A549 (cell line): ENCODE results near the gene SOX10. TPM values are rescaled to one million over a fixed set of nuclear protein-coding genes. Genes with fewer than 3 reads are reported as not detected.

ENCODE experiments used
- ATAC-seq, 2 experiments: fragments of 200-7000 bp in 1 of 2; fragments of >200 bp in 1 of 2; cut with Nextera tagmentation in 1 of 2; cut with Tn5 transposase in 1 of 2; 3 replicates each; pipeline versions ENCODE4 v1.8.0 to v1.9.1; 2018 to 2020; ENCODE audit warnings: mild to moderate bottlenecking in 1 of 2, moderate library complexity in 1 of 2
- CTCF ChIA-PET: fragments of 300-600 bp; sonication (Branson Sonifier 250); formaldehyde crosslinking; extraction: SDS; loops from one replicate; lab custom pipeline; 2021; ENCODE audit warnings: antibody characterized with exemption, inconsistent platforms; lab: Yijun Ruan, JAX
- POLR2A ChIA-PET: fragments of 350-600 bp; formaldehyde crosslinking; extraction: SDS; loops from one replicate; lab custom pipeline; 2021; ENCODE audit warnings: antibody characterized with exemption, inconsistent platforms; lab: Yijun Ruan, JAX
- DNase-seq, 2 experiments: peaks; one replicate each; pipeline versions ENCODE4 v3.0.0 to v3.0.0-alpha.2; 2011 to 2016; ENCODE audit warnings: low read depth in 1 of 2, low spot score in 1 of 2
- FAIRE-seq: peaks from 2 replicates; lab custom pipeline; 2011; peaks lifted over from hg19 to GRCh38; lab: Jason Lieb, UNC
- H3K27ac ChIP-seq, 2 experiments: fragments of >200 bp; sonication (Bioruptor Twin); formaldehyde crosslinking; 3 replicates each; pipeline ENCODE4 v1.5.1; 2016 to 2017
- H3K4me1 ChIP-seq: fragments of >200 bp; sonication (Bioruptor Twin); formaldehyde crosslinking; 3 replicates; pipeline ENCODE4 v1.6.1; 2016
- H3K4me2 ChIP-seq: fragments of >200 bp; sonication (Bioruptor Twin); formaldehyde crosslinking; 3 replicates; pipeline ENCODE4 v1.6.1; 2016
- H3K4me3 ChIP-seq: fragments of >200 bp; sonication (Bioruptor Twin); formaldehyde crosslinking; 3 replicates; pipeline ENCODE4 v1.5.1; 2016
- H3K9me3 ChIP-seq: fragments of >200 bp; sonication (Bioruptor Twin); formaldehyde crosslinking; 3 replicates; pipeline ENCODE4 v1.6.1; 2016
- CBX2 ChIP-seq: fragments of 200-600 bp; sonication (generic); IDR thresholded peaks from 2 replicates; pipeline ENCODE4 v1.6.1; 2016; ENCODE audit warnings: low read depth, mild to moderate bottlenecking, borderline replicate concordance
- CEBPB ChIP-seq, 2 experiments: fragments of >200 bp in 1 of 2; sonication (Bioruptor Twin) in 1 of 2; formaldehyde crosslinking in 1 of 2; IDR thresholded peaks; 2 replicates each; pipeline ENCODE4 v1.6.1; 2012 to 2016
- EHF ChIP-seq: fragments of 250-450 bp; sonication (Bioruptor Pico); IDR thresholded peaks from 2 replicates; pipeline ENCODE4 v1.5.0; 2020; ENCODE audit warnings: mild to moderate bottlenecking
- EHMT2 ChIP-seq: fragments of 200-600 bp; sonication (generic); IDR thresholded peaks from 2 replicates; pipeline ENCODE4 v1.6.1; 2016; ENCODE audit warnings: antibody characterized with exemption, low read depth, mild to moderate bottlenecking, moderate library complexity
- ESRRA ChIP-seq: fragments of 150-350 bp; IDR thresholded peaks from 2 replicates; pipeline ENCODE4 v1.6.1; 2014; ENCODE audit warnings: mild to moderate bottlenecking, low read length, borderline replicate concordance
- FOSL2 ChIP-seq, 2 experiments: fragments of 450-650 bp in 1 of 2; fragments of >200 bp in 1 of 2; sonication (Bioruptor Twin) in 1 of 2; formaldehyde crosslinking; IDR thresholded peaks; 2 replicates each; pipeline versions ENCODE4 v1.5.0 to v1.6.1; 2016 to 2020; ENCODE audit warnings: mild to moderate bottlenecking in 1 of 2, moderate library complexity in 1 of 2
- HEYL ChIP-seq: fragments of 250-450 bp; sonication (Bioruptor Pico); IDR thresholded peaks from 2 replicates; pipeline ENCODE4 v1.8.0; 2021; ENCODE audit warnings: mild to moderate bottlenecking, moderate library complexity
- HOXA7 ChIP-seq: fragments of 250-450 bp; sonication (Bioruptor Pico); IDR thresholded peaks from 2 replicates; pipeline ENCODE4 v1.5.0; 2020; ENCODE audit warnings: mild to moderate bottlenecking, moderate library complexity
- HOXB13 ChIP-seq: fragments of 250-450 bp; sonication (Bioruptor Pico); IDR thresholded peaks from 2 replicates; pipeline ENCODE4 v1.5.0; 2020; ENCODE audit warnings: low read depth, mild to moderate bottlenecking, moderate library complexity
- KDM1A ChIP-seq: fragments of 200-600 bp; sonication (generic); IDR thresholded peaks from 2 replicates; pipeline ENCODE4 v1.6.1; 2016; ENCODE audit warnings: low read depth, mild to moderate bottlenecking
- NPAS2 ChIP-seq: fragments of 250-450 bp; sonication (Bioruptor Pico); IDR thresholded peaks from 2 replicates; pipeline ENCODE4 v1.8.0; 2022; ENCODE audit warnings: mild to moderate bottlenecking, moderate library complexity, borderline replicate concordance
- NR3C1 ChIP-seq: fragments of >200 bp; sonication (Bioruptor Twin); formaldehyde crosslinking; IDR thresholded peaks from 3 replicates; pipeline ENCODE4 v1.6.1; 2017
- POLR2A ChIP-seq: IDR thresholded peaks from 2 replicates; pipeline ENCODE4 v1.6.1; 2012; ENCODE audit warnings: mild to moderate bottlenecking, low read length
- POLR2AphosphoS2 ChIP-seq: conservative IDR thresholded peaks from 2 replicates; pipeline ENCODE4 v1.6.1; 2012; ENCODE audit warnings: low read length, improper control_type of control experiment, inconsistent platforms
- RFX5 ChIP-seq: fragments of 450-650 bp; IDR thresholded peaks from 2 replicates; pipeline ENCODE4 v1.7.1; 2014; ENCODE audit warnings: antibody characterized with exemption, mild to moderate bottlenecking, moderate library complexity
- RNF2 ChIP-seq: fragments of 200-600 bp; sonication (generic); IDR thresholded peaks from 2 replicates; pipeline ENCODE4 v1.6.1; 2016; ENCODE audit warnings: low read depth, mild to moderate bottlenecking, antibody characterized with exemption, moderate library complexity, borderline replicate concordance
- ZNF302 ChIP-seq: fragments of 250-450 bp; sonication (Bioruptor Pico); IDR thresholded peaks from 2 replicates; pipeline ENCODE4 v1.9.0; 2021; ENCODE audit warnings: inconsistent platforms, mild to moderate bottlenecking, moderate library complexity
- ZSCAN20 ChIP-seq: fragments of 250-450 bp; sonication (Bioruptor Pico); IDR thresholded peaks from 2 replicates; pipeline ENCODE4 v1.8.0; 2022; ENCODE audit warnings: mild to moderate bottlenecking, moderate library complexity
- WGBS: methylation state at CpG from one replicate; pipeline ENCODE4 v1.1.6; 2017; ENCODE audit errors: missing lambda C conversion rate; 5-methylcytosine and 5-hydroxymethylcytosine counted together
- polyA plus RNA-seq, 4 experiments: library from polyadenylated mRNA; depleted of rRNA in 3 of 4; stranded (reverse); fragments of >200 nt; fragmentation: RNase III in 1 of 4; extraction: RNeasy Plus Mini Kit Qiagen cat#74134 plus additional on column Dnase treatment in 1 of 4; gene quantifications; 2 replicates in 3 of 4; 3 replicates in 1 of 4; pipeline ENCODE4 v1.2.3, GENCODE V29; 2011 to 2017
- TF ChIP-seq, protein P1 (sequence below): IDR thresholded peaks from 2 replicates; pipeline ENCODE4 v1.6.1; 2012; ENCODE audit warnings: low read depth, borderline replicate concordance
- TF ChIP-seq, protein P2 (sequence below): fragments of >200 bp; sonication (Bioruptor Twin); formaldehyde crosslinking; IDR thresholded peaks from 2 replicates; pipeline ENCODE4 v1.6.1; 2016
- TF ChIP-seq, protein P3 (sequence below): fragments of 200-600 bp; sonication (generic); IDR thresholded peaks from 2 replicates; pipeline ENCODE4 v1.6.1; 2016; ENCODE audit warnings: antibody characterized with exemption, mild to moderate bottlenecking, moderate library complexity
- TF ChIP-seq, protein P4 (sequence below): fragments of 150-350 bp; IDR thresholded peaks from 2 replicates; pipeline ENCODE4 v1.6.1; 2014; ENCODE audit warnings: low read depth, mild to moderate bottlenecking, low read length
- TF ChIP-seq, protein P5 (sequence below): fragments of >200 bp; sonication (Bioruptor Twin); formaldehyde crosslinking; IDR thresholded peaks from 3 replicates; pipeline ENCODE4 v1.5.1; 2016

SOX10 gene
- polyA plus RNA-seq, 2 of the 4 experiments (the other 2 are of a cell fraction): not detected

DNA sequence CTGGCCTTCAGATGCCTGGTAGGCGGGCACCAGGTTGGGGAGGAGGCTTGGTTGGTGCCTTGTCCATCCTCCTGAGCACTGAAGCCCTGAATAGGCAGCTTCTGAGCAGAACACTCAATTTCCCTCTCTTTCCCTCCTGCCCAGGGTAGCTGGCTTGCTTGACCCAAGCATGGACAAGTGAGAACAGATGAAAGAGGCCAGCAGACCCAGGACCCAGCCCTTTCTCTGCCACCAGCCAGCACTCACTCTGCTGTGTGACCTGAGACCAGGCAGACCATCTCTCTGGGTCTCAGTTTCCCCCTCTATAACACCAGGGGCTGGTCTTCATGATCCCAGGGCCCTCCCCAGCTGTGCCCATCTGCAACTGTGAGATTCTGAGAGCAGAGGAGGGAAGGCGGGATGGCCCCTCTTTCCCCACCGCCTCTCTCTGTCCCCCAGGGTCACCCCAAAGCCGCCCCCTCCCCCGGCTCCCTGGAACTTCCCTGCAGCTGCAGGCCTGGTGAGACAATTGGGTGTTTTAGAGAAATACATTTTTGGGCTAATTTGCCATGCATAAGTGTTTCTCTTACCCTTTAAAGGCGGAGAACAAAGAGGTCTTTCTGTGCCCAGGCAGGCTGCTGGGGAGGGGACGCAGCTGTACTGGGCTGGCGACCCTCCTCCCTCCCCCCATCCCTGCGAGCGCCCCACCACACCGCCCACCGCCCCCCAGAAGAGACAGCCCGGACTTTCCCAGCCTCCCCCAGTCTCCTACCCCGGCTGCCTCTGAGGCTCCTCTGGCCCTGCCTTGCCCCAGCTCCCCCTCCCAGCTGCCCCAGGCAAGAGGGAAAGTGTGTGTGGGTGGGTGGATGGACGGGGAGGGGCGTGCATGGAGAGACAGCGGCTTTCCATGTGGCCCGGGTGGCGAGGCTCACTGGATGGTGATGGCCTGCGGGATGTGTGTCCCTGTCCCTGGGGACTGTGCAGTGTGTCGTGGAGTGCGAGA lies 42.1 kb upstream of the SOX10 start:
- Histone ChIP-seq H3K9me3 (no peaks in the 10 kb centered on the region), H3K4me3 (no peak overlapping the region), H3K27ac (no peak overlapping the region), H3K4me2 (no peak overlapping the region), H3K4me1 (no peaks in the 10 kb centered on the region)
- POLR2A ChIA-PET: no interaction called here
- FAIRE-seq (no peak), DNase-seq (no peak), ATAC-seq (peak in 1 of 2 experiments; percentile 28; a peak in 1 of 6 replicates)
- CTCF ChIA-PET: interaction anchor here (1.2 to 2.1 kb wide), 2 partner anchors 11 to 26 kb away, joined by 4 to 12 read pairs; no protein-coding TSS in a partner anchor
- WGBS: 39% methylated on average over 6 of the region's 22 CpGs
- TF ChIP-seq CBX2 (no peak), EHF (CRISPR knock-in tag) (no peak)
- TF ChIP-seq, protein P1, sequence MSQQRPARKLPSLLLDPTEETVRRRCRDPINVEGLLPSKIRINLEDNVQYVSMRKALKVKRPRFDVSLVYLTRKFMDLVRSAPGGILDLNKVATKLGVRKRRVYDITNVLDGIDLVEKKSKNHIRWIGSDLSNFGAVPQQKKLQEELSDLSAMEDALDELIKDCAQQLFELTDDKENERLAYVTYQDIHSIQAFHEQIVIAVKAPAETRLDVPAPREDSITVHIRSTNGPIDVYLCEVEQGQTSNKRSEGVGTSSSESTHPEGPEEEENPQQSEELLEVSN: no peak

DNA sequence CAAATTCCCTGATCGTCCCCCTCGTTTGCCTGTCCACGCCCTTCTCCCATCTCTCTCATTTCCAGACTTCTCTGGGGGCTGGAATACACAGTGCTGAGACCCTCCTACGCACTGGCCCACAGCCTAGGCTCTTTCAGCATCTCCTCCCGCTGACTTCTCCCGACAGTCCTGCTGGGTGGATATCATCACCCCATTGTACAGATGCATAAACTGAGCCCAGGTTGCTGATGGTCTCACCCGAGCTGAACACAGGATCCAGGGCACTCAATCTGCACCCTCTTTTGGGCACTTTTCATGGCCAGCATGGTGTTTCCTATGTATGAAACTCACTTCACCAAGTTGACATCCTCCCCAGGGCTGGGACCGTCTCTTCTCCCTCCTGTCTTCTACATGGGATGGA lies 41.2 kb upstream of the SOX10 start:
- H3K27ac ChIP-seq: no peak overlapping the region
- no peak for TF ChIP-seq ZSCAN20 (CRISPR knock-in tag)
- TF ChIP-seq HOXB13: no peak
- no peak for TF ChIP-seq CEBPB (IDR thresholded peaks at IDR 0.05)
- no peak for TF ChIP-seq RNF2
- TF ChIP-seq, protein P2, sequence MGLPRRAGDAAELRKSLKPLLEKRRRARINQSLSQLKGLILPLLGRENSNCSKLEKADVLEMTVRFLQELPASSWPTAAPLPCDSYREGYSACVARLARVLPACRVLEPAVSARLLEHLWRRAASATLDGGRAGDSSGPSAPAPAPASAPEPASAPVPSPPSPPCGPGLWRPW: no peak
- TF ChIP-seq, protein P3, sequence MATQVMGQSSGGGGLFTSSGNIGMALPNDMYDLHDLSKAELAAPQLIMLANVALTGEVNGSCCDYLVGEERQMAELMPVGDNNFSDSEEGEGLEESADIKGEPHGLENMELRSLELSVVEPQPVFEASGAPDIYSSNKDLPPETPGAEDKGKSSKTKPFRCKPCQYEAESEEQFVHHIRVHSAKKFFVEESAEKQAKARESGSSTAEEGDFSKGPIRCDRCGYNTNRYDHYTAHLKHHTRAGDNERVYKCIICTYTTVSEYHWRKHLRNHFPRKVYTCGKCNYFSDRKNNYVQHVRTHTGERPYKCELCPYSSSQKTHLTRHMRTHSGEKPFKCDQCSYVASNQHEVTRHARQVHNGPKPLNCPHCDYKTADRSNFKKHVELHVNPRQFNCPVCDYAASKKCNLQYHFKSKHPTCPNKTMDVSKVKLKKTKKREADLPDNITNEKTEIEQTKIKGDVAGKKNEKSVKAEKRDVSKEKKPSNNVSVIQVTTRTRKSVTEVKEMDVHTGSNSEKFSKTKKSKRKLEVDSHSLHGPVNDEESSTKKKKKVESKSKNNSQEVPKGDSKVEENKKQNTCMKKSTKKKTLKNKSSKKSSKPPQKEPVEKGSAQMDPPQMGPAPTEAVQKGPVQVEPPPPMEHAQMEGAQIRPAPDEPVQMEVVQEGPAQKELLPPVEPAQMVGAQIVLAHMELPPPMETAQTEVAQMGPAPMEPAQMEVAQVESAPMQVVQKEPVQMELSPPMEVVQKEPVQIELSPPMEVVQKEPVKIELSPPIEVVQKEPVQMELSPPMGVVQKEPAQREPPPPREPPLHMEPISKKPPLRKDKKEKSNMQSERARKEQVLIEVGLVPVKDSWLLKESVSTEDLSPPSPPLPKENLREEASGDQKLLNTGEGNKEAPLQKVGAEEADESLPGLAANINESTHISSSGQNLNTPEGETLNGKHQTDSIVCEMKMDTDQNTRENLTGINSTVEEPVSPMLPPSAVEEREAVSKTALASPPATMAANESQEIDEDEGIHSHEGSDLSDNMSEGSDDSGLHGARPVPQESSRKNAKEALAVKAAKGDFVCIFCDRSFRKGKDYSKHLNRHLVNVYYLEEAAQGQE: no peak
- TF ChIP-seq POLR2A: no peak
- TF ChIP-seq, protein P4, sequence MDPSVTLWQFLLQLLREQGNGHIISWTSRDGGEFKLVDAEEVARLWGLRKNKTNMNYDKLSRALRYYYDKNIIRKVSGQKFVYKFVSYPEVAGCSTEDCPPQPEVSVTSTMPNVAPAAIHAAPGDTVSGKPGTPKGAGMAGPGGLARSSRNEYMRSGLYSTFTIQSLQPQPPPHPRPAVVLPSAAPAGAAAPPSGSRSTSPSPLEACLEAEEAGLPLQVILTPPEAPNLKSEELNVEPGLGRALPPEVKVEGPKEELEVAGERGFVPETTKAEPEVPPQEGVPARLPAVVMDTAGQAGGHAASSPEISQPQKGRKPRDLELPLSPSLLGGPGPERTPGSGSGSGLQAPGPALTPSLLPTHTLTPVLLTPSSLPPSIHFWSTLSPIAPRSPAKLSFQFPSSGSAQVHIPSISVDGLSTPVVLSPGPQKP: no peak
- no peak for TF ChIP-seq NR3C1
- TF ChIP-seq HOXA7 (CRISPR knock-in tag): no peak
- no peak for TF ChIP-seq RFX5
- TF ChIP-seq NPAS2 (CRISPR knock-in tag): no peak
- TF ChIP-seq HEYL: no peak
- no peak for TF ChIP-seq KDM1A
- no peak for TF ChIP-seq POLR2AphosphoS2
- TF ChIP-seq FOSL2 (IDR thresholded peaks at IDR 0.05): no peak
- no peak for TF ChIP-seq FOSL2 (CRISPR knock-in tag; IDR thresholded peaks at IDR 0.05)
- TF ChIP-seq ESRRA: no peak
- no peak for TF ChIP-seq ZNF302 (CRISPR knock-in tag)
- TF ChIP-seq, protein P5, sequence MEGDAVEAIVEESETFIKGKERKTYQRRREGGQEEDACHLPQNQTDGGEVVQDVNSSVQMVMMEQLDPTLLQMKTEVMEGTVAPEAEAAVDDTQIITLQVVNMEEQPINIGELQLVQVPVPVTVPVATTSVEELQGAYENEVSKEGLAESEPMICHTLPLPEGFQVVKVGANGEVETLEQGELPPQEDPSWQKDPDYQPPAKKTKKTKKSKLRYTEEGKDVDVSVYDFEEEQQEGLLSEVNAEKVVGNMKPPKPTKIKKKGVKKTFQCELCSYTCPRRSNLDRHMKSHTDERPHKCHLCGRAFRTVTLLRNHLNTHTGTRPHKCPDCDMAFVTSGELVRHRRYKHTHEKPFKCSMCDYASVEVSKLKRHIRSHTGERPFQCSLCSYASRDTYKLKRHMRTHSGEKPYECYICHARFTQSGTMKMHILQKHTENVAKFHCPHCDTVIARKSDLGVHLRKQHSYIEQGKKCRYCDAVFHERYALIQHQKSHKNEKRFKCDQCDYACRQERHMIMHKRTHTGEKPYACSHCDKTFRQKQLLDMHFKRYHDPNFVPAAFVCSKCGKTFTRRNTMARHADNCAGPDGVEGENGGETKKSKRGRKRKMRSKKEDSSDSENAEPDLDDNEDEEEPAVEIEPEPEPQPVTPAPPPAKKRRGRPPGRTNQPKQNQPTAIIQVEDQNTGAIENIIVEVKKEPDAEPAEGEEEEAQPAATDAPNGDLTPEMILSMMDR: no peak
- TF ChIP-seq EHMT2: no peak
- TF ChIP-seq, all 56 proteins: peak for 0
- POLR2A ChIA-PET: no interaction called here
- Histone ChIP-seq H3K4me3 (no peak overlapping the region), H3K4me2 (no peak overlapping the region), H3K4me1 (no peaks in the 10 kb centered on the region), H3K9me3 (no peaks in the 10 kb centered on the region)
- FAIRE-seq (no peak), ATAC-seq (no peak), DNase-seq (no peak)
- CTCF ChIA-PET: no interaction called here
- WGBS: 71% methylated on average over 8 of the region's 8 CpGs
